HepG2 (cell line): ENCODE results near the gene FNDC4. TPM values are rescaled to one million over a fixed set of nuclear protein-coding genes. Genes with fewer than 3 reads are reported as not detected.

Experiments
- ARNTL ChIP-seq: sonication (generic); formaldehyde crosslinking; IDR thresholded peaks from 2 replicates; pipeline ENCODE4 v1.4.0; 2020; ENCODE audit warnings: mild to moderate bottlenecking, missing genetic modification reagents
- CEBPG ChIP-seq: IDR thresholded peaks from 2 replicates; pipeline ENCODE4 v1.6.1; 2016
- CTCF ChIP-seq: sonication (generic); formaldehyde crosslinking; IDR thresholded peaks from 2 replicates; pipeline ENCODE4 v1.5.0; 2020; ENCODE audit warnings: mild to moderate bottlenecking, missing genetic modification reagents, moderate library complexity
- E2F2 ChIP-seq: sonication (generic); formaldehyde crosslinking; IDR thresholded peaks from 2 replicates; pipeline ENCODE4 v1.4.0; 2020; ENCODE audit warnings: missing genetic modification reagents, borderline replicate concordance
- HES4 ChIP-seq: sonication (generic); formaldehyde crosslinking; IDR thresholded peaks from 2 replicates; pipeline ENCODE4 v1.9.0; 2021; ENCODE audit warnings: mild to moderate bottlenecking, missing genetic modification reagents, borderline replicate concordance
- HMGXB3 ChIP-seq: sonication (generic); formaldehyde crosslinking; IDR thresholded peaks from 2 replicates; pipeline ENCODE4 v1.4.0; 2020; ENCODE audit warnings: missing genetic modification reagents, borderline replicate concordance
- MLLT10 ChIP-seq: sonication (generic); formaldehyde crosslinking; IDR thresholded peaks from 2 replicates; pipeline ENCODE4 v1.4.0; 2020; ENCODE audit warnings: missing genetic modification reagents
- POGK ChIP-seq: sonication (generic); formaldehyde crosslinking; conservative IDR thresholded peaks from 2 replicates; pipeline ENCODE4 v1.8.0; 2022; ENCODE audit warnings: mild to moderate bottlenecking, moderate library complexity, missing genetic modification reagents
- PPARG ChIP-seq: conservative IDR thresholded peaks from 2 replicates; pipeline ENCODE4 v1.6.1; 2016; ENCODE audit warnings: missing biosample characterization, missing genetic modification reagents
- PRPF4 ChIP-seq: fragments of 200-400 bp; formaldehyde crosslinking; IDR thresholded peaks from 2 replicates; pipeline ENCODE4 v1.6.1; 2016; ENCODE audit warnings: low read length, low read depth; ENCODE audit not compliant: poor library complexity, severe bottlenecking
- WIZ ChIP-seq: sonication (generic); formaldehyde crosslinking; IDR thresholded peaks from 2 replicates; pipeline ENCODE4 v1.5.1; 2020; ENCODE audit warnings: mild to moderate bottlenecking, missing genetic modification reagents
- ZNF225 ChIP-seq: sonication (generic); formaldehyde crosslinking; IDR thresholded peaks from 2 replicates; pipeline ENCODE4 v1.4.0; 2020; ENCODE audit warnings: mild to moderate bottlenecking, missing genetic modification reagents
- ZNF282 ChIP-seq: fragments of 450-650 bp; IDR thresholded peaks from 2 replicates; pipeline ENCODE4 v1.6.1; 2018; ENCODE audit not compliant: partially characterized antibody
- ZNF317 ChIP-seq: sonication (generic); formaldehyde crosslinking; IDR thresholded peaks from 2 replicates; pipeline ENCODE4 v1.5.0; 2020; ENCODE audit warnings: mild to moderate bottlenecking, missing genetic modification reagents
- ZNF430 ChIP-seq: sonication (generic); formaldehyde crosslinking; IDR thresholded peaks from 2 replicates; pipeline ENCODE4 v1.9.0; 2021; ENCODE audit warnings: mild to moderate bottlenecking, missing genetic modification reagents
- polyA plus RNA-seq, 8 experiments: library from polyadenylated mRNA; depleted of rRNA in 3 of 8; stranded (reverse) in 7 of 8; unstranded in 1 of 8; fragments of >200 nt; fragmentation: Illumina TruSeq in 4 of 8; extraction: Trizol in 4 of 8; gene quantifications; 2 replicates each; pipeline versions ENCODE4 v1.2.1 to v1.2.3, GENCODE V29; 2011 to 2016; ENCODE audit warnings: low read depth in 4 of 8, missing spikeins in 1 of 8, mixed read lengths in 1 of 8; ENCODE audit not compliant: insufficient read depth in 1 of 8
- total RNA-seq, 5 experiments: library from RNA; depleted of rRNA; stranded (reverse); fragments of >200 nt; fragmentation: Illumina TruSeq; extraction: Trizol; gene quantifications; 2 replicates each; pipeline ENCODE4 v1.2.3, GENCODE V29; 2016; ENCODE audit warnings: low read depth in 1 of 5
- TF ChIP-seq, protein P1 (sequence below): IDR thresholded peaks from 2 replicates; pipeline ENCODE4 v1.6.1; 2016; ENCODE audit warnings: missing compliant biosample characterization, missing genetic modification reagents, borderline replicate concordance
- TF ChIP-seq, protein P2 (sequence below): IDR thresholded peaks from 2 replicates; pipeline ENCODE4 v1.6.1; 2016; ENCODE audit warnings: missing genetic modification reagents, missing compliant biosample characterization

FNDC4 gene
- total and polyA plus RNA-seq, 2 of the 13 experiments (the other 11 are each of a cell fraction or from before 2014, with no cell fraction given), result 9.0 to 17.4 TPM

GRCh38 chr2:27496357-27497287 is 1.6 kb upstream of the FNDC4 start, which contains the start of gene GCKR (continued):
- TF ChIP-seq HMGXB3 (CRISPR knock-in tag), result peak; percentile 88; the same call in 1 of the 2 replicates
- no peak for TF ChIP-seq ZNF282
- peak; percentile 17; the same call in 1 of the 2 replicates for TF ChIP-seq CTCF
- TF ChIP-seq PPARG (CRISPR knock-in tag), result peak; percentile 20; the same call in 1 of the 2 replicates
- TF ChIP-seq MLLT10, result no peak
- no peak for TF ChIP-seq PRPF4
- TF ChIP-seq, protein P1, sequence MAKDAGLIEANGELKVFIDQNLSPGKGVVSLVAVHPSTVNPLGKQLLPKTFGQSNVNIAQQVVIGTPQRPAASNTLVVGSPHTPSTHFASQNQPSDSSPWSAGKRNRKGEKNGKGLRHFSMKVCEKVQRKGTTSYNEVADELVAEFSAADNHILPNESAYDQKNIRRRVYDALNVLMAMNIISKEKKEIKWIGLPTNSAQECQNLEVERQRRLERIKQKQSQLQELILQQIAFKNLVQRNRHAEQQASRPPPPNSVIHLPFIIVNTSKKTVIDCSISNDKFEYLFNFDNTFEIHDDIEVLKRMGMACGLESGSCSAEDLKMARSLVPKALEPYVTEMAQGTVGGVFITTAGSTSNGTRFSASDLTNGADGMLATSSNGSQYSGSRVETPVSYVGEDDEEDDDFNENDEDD (CRISPR knock-in tag), result peak; percentile 52; the same call in 1 of the 2 replicates
- TF ChIP-seq CEBPG, result no peak
- TF ChIP-seq ARNTL, result peak; percentile 77
- TF ChIP-seq ZNF225 (CRISPR knock-in tag), result peak; percentile 76; the same call in 1 of the 2 replicates
- no peak; the same call in 1 of the 2 replicates for TF ChIP-seq WIZ (CRISPR knock-in tag)
- TF ChIP-seq E2F2, result peak; percentile 76; the same call in 1 of the 2 replicates
- peak; percentile 86 for TF ChIP-seq ZNF317 (CRISPR knock-in tag)
- no peak for TF ChIP-seq HES4 (CRISPR knock-in tag)
- peak; percentile 92; the same call in 1 of the 2 replicates for TF ChIP-seq ZNF430
- TF ChIP-seq POGK (CRISPR knock-in tag), result peak; percentile 27; the same call in 1 of the 2 replicates
- TF ChIP-seq, protein P2, sequence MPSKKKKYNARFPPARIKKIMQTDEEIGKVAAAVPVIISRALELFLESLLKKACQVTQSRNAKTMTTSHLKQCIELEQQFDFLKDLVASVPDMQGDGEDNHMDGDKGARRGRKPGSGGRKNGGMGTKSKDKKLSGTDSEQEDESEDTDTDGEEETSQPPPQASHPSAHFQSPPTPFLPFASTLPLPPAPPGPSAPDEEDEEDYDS, result peak; percentile 77
